ENCODE results near the gene HPDL.
A peak's percentile ranks its signal among the peaks of the same experiment; 100 is the strongest.

Gene HPDL

GRCh38 chr1:45314266-45314665 lies 12.4 kb upstream of the HPDL start:
- DNase-seq: no peak
- in situ Hi-C loops (cut with MboI; ENCODE audit: low pct_unique_long_range_greater_than_20kb, low sequenced_read_pairs): loop anchor here (25.0 kb wide), 1 partner anchor 527 kb away; the partner anchor contains the start of genes BEST4 and RPS8

DNA sequence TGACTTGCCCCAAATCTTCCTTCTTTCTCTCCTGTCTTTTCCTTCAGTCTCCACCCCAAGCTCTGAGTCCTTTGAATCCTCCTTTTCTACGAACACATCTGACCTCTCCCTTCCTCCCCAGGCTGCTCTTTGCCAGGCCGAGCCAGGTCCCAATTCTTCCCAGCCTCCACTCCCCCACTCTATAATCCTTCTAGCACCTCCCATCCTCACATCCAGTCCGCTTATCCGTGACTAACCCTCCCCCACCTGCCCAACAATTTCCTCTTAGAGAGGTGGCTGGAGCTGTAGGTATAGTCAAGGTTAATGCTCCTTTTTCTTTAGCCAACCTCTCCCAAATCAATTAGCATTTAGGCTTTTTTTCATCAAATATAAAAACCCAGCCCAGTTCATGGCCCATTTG lies 9.5 kb upstream of the HPDL start:
- DNase-seq: no peak
- in situ Hi-C loops (cut with MboI; ENCODE audit: low pct_unique_long_range_greater_than_20kb, low sequenced_read_pairs): loop anchor here (25.0 kb wide), 1 partner anchor 530 kb away; the partner anchor contains the start of genes BEST4 and RPS8

DNA sequence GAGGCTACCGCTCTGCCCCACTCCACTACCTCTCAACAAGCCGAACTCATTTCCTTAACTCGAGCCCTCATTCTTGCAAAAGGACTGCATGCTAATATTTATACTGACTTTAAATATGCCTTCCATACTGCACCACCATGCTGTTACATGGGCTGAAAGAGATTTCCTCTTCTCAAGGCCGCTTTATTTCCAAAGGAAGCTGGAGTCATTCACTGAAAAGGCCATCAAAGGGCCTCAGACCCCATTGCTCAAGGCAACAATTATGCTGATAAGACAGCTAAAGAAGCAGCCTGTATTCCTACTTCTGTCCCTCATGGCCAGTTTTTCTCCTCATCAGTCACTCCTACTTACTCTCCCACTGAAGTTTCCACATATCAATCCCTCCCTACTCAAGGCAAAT lies 6.9 kb upstream of the HPDL start:
- no peak for DNase-seq
- in situ Hi-C loops (cut with MboI; ENCODE audit: low pct_unique_long_range_greater_than_20kb, low sequenced_read_pairs): loop anchor here (25.0 kb wide), 1 partner anchor 532 kb away; the partner anchor contains the start of genes BEST4 and RPS8

DNA sequence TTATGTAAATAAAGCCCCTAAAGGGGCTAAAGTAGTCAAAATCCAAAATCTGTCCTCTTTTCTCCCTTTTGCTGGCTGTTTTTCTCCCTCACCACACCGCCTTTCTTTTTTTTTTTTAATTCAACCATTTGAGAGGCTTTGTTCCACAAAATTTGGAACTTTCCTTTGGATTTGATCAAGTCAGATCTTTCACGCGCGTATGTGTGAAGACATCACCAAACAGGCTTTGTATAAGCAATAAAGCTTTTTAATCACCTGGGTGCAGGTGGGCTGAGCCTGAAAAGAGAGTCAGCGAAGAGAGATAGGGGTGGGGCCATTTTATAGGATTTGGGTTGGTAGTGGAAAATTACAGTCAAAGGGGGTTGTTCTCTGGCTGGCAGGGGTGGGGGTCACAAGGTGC lies 5.3 kb upstream of the HPDL start:
- in situ Hi-C loops (cut with MboI; ENCODE audit: low pct_unique_long_range_greater_than_20kb, low sequenced_read_pairs): loop anchor here (25.0 kb wide), 1 partner anchor 534 kb away; the partner anchor contains the start of genes BEST4 and RPS8
- DNase-seq: no peak

- DNase-seq: no peak
- in situ Hi-C loops (cut with MboI; ENCODE audit: low pct_unique_long_range_greater_than_20kb, low sequenced_read_pairs): loop anchor here (25.0 kb wide), 1 partner anchor 535 kb away; the partner anchor contains the start of genes BEST4 and RPS8
These were observed 4.1 kb upstream of the HPDL start for GRCh38 chr1:45322486-45323040.

DNA sequence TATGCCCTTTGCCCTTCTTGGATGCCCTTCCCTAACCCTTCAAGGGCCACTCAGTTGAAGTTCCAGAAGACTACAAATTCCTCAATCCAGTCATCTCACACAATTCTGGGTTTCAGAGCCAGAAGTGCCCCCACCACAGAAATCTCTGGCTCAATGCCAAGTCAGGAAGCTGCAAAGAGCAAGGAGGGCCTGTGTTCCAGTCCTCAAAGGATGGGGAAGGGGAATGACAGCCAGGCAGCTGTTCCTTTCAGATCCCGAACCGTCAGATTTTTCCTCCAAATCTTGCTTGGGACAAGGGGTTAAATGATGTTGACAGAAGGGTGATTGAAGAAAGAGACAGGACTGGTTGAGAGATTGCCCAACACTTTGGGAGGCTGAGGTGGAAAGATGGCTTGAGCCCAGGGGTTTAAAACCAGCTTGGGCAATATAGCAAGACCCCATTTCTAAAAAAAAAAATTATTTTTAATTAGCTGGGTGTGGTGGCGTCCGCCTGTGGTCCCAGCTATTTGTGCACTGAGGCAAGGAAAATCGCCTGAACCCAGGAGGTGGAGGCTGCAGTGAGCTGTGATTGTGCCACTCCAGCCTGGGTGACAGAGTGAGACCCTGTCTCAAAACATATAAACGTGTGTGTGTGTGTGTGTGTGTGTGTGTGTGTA lies 716 bp upstream of the HPDL start:
- DNase-seq: no peak
- in situ Hi-C loops (cut with MboI; ENCODE audit: low pct_unique_long_range_greater_than_20kb, low sequenced_read_pairs): no loop called here

GRCh38 chr1:45327644-45328515 lies 1.2 kb downstream of the HPDL start:
- in situ Hi-C loops (cut with MboI; ENCODE audit: low pct_unique_long_range_greater_than_20kb, low sequenced_read_pairs): no loop called here
- DNase-seq: no peak

DNA sequence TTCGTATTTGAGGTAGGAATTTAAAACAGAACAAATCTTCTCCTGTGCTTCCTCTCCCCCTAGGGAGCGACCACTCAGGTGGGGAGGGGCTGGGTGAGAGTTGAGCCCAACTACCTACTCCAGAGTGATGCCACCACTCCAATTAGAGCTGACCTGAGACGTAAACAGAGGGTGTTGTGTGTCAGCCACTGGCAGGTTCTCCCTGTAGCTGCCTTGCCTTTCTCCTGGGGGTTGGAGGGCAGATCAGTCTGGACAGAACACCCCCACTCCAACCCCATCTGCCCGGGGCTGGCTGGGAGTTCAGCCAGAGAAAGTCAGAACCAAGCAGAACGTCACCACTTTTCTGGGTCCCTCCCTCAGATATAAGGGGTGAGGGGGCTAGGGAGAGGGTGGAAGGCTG lies 2.0 kb downstream of the HPDL start:
- DNase-seq: no peak
- in situ Hi-C loops (cut with MboI; ENCODE audit: low pct_unique_long_range_greater_than_20kb, low sequenced_read_pairs): no loop called here

DNA sequence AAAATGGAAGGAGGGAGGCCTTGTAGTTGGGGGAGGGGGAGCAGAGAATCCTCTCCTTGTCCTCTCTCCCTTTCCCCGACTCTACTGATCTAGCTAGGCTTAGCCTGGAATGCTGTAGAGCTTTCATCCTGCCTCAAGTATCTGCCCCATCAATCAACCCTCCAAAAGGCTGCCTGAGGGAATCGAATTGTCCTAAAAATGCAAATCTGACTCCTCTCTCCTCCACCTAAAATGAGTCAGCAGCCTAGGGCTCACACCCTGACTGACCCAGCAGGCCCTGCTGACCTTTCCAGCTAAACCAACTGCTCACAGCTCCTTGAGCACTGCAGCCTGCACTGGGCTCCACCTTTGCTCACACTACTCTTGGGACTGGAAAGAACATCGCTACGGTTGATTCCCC lies 2.8 kb downstream of the HPDL start:
- in situ Hi-C loops (cut with MboI; ENCODE audit: low pct_unique_long_range_greater_than_20kb, low sequenced_read_pairs): no loop called here
- DNase-seq: no peak

GRCh38 chr1:45331436-45332345 lies 5.0 kb downstream of the HPDL start:
- in situ Hi-C loops (cut with MboI; ENCODE audit: low pct_unique_long_range_greater_than_20kb, low sequenced_read_pairs): no loop called here

GRCh38 chr1:45332346-45332720 lies 5.6 kb downstream of the HPDL start:
- in situ Hi-C loops (cut with MboI; ENCODE audit: low pct_unique_long_range_greater_than_20kb, low sequenced_read_pairs): no loop called here

More at GRCh38 chr1:45331436-45332345, 5.0 kb downstream of the HPDL start:
- no peak for DNase-seq

DNA sequence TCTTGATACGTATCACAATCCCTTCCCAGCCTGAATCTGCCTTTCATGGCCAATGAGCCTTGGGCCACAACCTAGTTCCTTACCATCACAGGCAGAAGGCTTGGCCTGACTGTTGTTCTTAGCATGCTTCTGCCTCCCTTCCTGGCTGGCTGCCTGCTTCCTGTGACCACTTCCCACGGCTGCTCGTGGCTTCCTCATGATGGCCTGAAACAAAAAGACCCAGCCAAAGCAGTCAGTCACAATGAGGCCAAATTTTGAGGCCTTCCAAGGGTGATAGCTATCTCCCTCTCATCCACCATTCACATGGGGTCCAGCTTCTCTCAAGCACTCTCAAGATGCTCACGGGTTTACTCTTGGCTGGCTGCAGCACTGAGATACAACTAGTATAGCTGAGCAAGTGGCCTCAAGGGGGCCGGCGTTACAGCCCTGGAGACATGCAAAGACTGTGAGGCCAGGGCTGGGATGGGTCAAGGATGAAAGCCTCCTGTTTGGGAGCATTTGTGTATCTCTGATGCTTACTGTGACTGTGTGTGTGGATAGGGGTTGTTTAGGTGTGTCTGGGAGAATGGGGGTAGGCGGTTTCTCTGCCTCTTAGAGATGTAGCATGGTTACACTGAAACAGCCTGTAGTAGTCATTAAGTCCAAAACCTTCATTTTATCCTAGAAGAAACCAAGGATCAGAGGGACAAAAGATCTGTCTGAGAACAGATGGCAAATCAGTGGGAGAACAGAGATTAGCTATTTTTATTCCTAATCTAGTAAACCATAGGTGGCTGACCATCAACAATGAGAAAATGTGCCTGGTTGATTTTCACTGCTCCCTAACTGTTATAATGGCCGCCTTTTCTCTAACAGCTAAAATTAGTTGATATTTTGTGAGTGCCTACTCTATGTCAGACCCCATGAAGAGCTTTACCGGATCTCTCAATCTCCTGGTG lies 7.9 kb downstream of the HPDL start:
- DNase-seq: peak; percentile 47
- in situ Hi-C loops (cut with MboI; ENCODE audit: low pct_unique_long_range_greater_than_20kb, low sequenced_read_pairs): no loop called here

More at GRCh38 chr1:45332346-45332720, 5.6 kb downstream of the HPDL start:
- no peak for DNase-seq

DNA sequence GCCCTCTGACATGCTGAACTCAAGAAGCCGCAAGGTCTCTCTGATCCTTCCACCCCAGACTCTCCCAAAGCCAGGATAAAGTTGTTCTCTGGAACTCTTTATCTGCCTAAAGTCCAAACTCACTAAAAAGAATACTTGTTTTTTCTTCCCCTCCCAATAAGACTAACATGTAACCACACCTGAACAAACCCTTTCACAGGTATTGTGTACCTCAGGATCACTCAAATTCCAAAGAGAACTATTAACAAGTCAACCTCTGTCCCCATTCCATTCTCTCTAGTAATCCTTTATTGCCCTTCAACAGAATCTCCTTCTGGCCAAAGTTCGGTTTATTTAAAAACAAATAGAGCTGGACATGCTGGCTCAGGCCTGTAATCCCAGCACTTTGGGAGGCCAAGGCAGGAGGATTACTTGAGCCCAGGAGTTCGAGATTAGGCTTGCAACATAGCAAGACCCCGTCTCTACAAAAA lies 9.2 kb downstream of the HPDL start:
- no peak for DNase-seq

DNA sequence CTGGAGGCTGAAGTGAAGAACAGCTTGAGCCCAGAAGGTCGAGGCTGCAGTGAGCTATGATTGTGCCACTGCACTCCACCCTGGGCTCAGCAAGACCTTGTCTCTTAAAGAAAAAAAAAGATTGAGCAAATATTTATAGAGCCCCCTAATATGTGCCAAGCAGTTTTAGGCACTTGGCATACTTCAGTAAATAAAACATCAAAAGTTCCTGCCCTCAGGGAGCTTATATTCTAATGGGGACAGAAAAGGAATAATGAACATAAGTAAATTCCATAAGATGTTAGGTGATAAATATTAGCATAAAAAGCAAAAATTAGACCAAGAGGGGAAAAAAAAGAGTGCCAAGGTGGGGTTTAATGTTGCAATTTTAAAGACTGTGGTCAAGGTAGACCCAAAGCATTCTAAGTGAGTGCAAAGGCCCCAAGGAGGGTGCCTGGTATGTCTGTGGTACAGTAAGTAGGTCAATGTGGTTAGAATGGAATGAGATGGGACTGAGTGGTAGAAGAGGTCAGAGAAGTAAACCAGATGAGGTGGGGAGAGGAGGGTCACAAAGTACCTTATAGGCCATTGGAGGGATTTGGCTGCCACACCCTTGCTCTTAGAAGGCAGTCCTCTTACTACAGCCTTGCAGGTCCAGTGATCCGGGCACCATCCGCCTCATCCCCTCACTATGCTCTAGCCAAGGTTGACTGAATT lies 11.1 kb downstream of the HPDL start:
- DNase-seq: no peak
- in situ Hi-C loops (cut with MboI; ENCODE audit: low pct_unique_long_range_greater_than_20kb, low sequenced_read_pairs): no loop called here

More for the DNA sequence above, 9.2 kb downstream of the HPDL start:
- in situ Hi-C loops (cut with MboI; ENCODE audit: low pct_unique_long_range_greater_than_20kb, low sequenced_read_pairs): no loop called here

GRCh38 chr1:45339789-45340558 lies 13.3 kb downstream of the HPDL start, which contains the start of the genes MUTYH and TOE1:
Gene MUTYH (minus strand): TSS chr1:45340440. CDS start chr1:45334505, 5,935 bp downstream.
Gene TOE1 (plus strand): TSS chr1:45340170. CDS start chr1:45340253, 83 bp downstream.
- peak; percentile 95 for DNase-seq
- in situ Hi-C loops (cut with MboI; ENCODE audit: low pct_unique_long_range_greater_than_20kb, low sequenced_read_pairs): no loop called here

- in situ Hi-C loops (cut with MboI; ENCODE audit: low pct_unique_long_range_greater_than_20kb, low sequenced_read_pairs): no loop called here
- DNase-seq: peak; percentile 20
These were observed 14.2 kb downstream of the HPDL start for GRCh38 chr1:45340816-45341466.
